AG09319 (cell line): ENCODE data around the gene EBI3.

Source experiments
- DNase-seq: peaks from one replicate; pipeline ENCODE4 v3.0.0-alpha.2; 2010; ENCODE audit warnings: low read depth; ENCODE audit errors: extremely low read depth
- TF ChIP-seq, protein P1 (sequence below): IDR thresholded peaks from 2 replicates; pipeline ENCODE4 v1.5.1; 2011; ENCODE audit warnings: low read depth, mild to moderate bottlenecking, inconsistent platforms, low read length, moderate library complexity

EBI3 gene

DNA sequence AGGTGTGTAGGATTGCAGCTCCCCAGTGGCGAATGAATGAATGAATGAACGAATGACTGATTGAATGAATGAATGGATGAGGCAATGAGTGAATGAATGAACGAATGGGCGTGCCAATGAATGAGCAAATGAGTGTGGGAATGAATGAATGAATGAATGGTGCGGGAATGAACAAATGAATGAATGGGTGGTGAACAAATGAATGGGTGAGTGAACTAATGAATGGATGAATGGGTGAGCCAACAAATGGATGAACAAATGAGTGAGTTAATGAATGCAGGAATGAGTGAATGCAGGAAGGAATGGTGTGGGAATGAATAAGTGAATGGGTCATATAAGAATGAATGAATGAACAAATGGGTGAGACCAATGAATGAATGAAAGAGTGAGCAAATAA lies 32.1 kb upstream of the EBI3 start:
- TF ChIP-seq, protein P1, sequence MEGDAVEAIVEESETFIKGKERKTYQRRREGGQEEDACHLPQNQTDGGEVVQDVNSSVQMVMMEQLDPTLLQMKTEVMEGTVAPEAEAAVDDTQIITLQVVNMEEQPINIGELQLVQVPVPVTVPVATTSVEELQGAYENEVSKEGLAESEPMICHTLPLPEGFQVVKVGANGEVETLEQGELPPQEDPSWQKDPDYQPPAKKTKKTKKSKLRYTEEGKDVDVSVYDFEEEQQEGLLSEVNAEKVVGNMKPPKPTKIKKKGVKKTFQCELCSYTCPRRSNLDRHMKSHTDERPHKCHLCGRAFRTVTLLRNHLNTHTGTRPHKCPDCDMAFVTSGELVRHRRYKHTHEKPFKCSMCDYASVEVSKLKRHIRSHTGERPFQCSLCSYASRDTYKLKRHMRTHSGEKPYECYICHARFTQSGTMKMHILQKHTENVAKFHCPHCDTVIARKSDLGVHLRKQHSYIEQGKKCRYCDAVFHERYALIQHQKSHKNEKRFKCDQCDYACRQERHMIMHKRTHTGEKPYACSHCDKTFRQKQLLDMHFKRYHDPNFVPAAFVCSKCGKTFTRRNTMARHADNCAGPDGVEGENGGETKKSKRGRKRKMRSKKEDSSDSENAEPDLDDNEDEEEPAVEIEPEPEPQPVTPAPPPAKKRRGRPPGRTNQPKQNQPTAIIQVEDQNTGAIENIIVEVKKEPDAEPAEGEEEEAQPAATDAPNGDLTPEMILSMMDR: no peak
- no peak for DNase-seq

DNA sequence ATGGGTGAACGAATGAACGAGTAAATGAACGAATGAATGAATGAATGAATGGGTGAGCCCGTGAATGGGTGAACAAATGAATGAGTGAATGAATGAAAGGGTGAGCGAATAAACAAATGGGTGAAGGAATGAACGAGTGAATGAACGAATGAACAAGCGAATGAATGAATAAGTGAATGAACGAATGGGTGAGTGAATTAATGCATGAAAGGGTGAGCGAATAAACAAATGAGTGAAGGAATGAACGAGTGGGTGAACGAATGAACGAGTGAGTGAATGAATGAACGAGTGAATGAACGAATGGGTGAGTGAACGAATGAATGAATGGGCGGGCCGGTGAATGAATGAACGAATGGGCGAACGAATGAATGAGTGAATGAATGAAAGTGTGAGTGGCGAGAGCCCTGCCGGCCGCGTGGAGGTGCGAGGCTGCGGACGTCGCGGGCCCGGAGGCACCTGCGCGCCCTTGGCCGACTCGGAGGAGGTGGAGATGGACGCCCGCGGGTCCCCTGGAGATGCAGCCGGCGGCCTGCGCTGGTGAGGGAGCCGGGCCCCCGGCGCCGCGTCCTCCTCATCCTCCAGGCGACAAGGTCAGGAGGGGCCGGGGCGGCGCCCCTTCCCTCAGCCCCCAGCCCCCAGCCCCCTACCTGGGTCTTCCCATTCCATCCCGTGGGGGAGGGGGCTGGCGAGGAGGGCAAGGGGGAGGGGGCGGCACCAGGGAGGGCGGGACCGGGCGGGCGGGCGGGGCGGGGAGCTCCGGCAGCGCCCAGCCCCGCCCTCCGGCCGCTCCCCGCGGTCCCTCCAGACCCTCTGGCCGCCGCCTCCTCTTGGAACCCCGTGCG lies 31.5 kb upstream of the EBI3 start:
- TF ChIP-seq, protein P1: no peak
- no peak for DNase-seq

DNA sequence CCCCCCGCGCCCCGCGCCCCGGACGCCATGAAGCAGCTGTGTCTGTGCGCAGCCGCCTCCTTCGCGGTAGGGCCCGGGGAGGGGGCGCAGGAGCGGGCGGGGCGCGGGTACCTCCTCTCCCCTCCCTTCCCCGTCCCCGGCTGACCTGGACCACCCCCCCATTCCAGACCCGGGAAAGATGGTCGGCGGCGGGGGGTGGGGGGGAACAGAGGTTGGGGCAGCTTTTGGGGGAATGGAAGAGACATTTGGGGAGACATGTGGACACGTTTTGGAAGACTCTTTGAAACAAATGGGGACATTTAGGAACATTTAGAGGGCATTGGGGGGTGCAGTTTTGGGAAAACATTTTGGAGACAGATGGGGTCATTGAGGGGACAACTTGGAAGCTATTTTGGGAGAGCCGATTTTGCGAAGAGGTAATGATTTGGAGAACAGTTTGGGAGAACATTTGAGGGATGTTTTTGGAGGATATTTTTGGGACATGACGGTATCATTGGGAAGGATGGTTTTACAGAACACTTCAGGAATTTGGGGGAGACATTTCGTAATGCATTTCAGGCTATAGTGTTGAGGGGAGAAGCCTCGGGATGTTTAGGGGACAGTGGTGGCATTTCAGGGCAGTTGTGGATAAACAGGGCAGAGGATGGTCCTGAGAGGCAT lies 30.7 kb upstream of the EBI3 start:
- TF ChIP-seq, protein P1: no peak
- no peak for DNase-seq

DNA sequence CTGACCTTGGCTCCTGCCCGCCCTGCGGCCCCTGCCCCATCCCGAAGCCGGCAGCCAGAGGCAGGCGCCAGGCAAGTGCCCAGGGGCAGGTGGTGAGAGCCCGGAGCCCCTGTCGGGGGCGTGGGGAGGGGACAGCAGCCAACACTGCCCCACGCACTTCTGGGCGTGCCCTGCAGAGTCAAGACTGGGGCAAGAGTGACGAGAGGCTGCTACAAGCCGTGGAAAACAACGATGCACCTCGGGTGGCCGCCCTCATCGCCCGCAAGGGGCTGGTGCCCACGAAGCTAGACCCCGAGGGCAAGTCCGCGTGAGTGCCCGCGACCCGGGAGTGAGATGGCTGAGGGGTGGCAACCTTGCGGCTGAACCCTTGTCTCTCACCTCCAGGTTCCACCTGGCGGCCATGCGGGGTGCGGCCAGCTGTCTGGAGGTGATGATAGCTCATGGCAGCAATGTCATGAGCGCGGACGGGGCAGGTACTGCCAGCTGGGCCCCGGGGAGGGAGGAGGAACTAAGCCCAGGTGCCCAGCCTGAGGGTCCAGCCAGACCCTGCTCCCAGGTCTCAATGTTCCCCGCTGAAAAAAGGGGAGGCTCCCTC lies 29.5 kb upstream of the EBI3 start:
- no peak for DNase-seq

DNA sequence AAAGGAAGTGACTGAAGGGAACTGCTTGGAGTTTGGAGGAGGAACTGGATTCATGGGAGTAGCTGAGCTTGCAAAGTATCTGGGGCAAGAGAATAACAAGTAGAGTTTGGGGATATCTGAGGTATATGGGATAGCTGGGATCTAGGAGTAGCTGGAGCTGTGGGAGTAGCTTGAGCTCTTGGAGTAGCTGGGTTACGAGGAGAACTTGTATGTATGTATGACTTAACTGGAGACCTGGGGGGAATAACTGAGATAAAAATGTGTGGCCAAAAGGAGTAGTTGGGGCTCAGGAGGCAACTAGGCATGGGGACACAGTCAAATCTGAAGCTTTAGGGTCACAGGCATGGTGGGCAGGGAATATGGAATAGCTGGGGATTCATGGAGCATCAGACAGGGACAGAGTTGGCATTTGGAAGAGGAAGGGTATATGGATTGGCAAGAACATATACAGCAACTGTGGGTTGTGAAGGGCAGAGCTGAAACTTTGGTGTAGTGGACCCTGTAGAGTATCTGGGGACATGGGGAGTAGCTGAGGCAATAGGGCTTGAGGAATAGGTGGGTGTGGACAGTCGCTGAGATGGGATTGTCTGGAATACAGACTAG lies 28.3 kb upstream of the EBI3 start:
- TF ChIP-seq, protein P1: no peak
- no peak for DNase-seq

More for the DNA sequence above, 29.5 kb upstream of the EBI3 start:
- TF ChIP-seq, protein P1: no peak

DNA sequence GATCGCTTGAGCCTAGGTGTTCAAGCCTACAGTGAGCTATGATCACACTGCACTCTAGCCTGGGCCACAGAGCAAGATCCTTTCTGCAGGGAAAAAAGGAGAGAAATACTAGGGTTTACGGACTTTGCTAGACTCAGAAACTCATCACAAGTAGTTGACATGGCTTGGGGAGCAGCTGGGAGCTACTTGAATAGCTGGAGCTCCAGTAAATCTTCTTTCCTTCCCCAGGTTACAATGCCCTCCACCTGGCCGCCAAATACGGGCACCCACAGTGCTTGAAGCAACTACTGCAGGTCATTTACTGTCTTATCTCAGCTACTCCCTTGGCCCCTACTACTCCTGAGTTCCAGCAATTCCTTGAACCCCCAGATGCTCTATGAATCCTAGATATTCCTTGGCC lies 27.5 kb upstream of the EBI3 start:
- TF ChIP-seq, protein P1: no peak
- DNase-seq: no peak
